A549 (cell line): ENCODE results near the gene MOCOS. TPM values are rescaled to one million over a fixed set of nuclear protein-coding genes. Genes with fewer than 3 reads are reported as not detected.

Experiments used
- ATAC-seq, 2 experiments: fragments of 200-7000 bp in 1 of 2; fragments of >200 bp in 1 of 2; cut with Nextera tagmentation in 1 of 2; cut with Tn5 transposase in 1 of 2; 3 replicates each; pipeline versions ENCODE4 v1.8.0 to v1.9.1; 2018 to 2020; ENCODE audit warnings: mild to moderate bottlenecking in 1 of 2, moderate library complexity in 1 of 2
- CTCF ChIA-PET: fragments of 300-600 bp; sonication (Branson Sonifier 250); formaldehyde crosslinking; extraction: SDS; loops from one replicate; lab custom pipeline; 2021; ENCODE audit warnings: antibody characterized with exemption, inconsistent platforms; lab: Yijun Ruan, JAX
- POLR2A ChIA-PET: fragments of 350-600 bp; formaldehyde crosslinking; extraction: SDS; loops from one replicate; lab custom pipeline; 2021; ENCODE audit warnings: antibody characterized with exemption, inconsistent platforms; lab: Yijun Ruan, JAX
- DNase-seq, 2 experiments: peaks; one replicate each; pipeline versions ENCODE4 v3.0.0 to v3.0.0-alpha.2; 2011 to 2016; ENCODE audit warnings: low read depth in 1 of 2, low spot score in 1 of 2
- FAIRE-seq: peaks from 2 replicates; lab custom pipeline; 2011; peaks lifted over from hg19 to GRCh38; lab: Jason Lieb, UNC
- H3K27ac ChIP-seq, 2 experiments: fragments of >200 bp; sonication (Bioruptor Twin); formaldehyde crosslinking; 3 replicates each; pipeline ENCODE4 v1.5.1; 2016 to 2017
- H3K4me1 ChIP-seq: fragments of >200 bp; sonication (Bioruptor Twin); formaldehyde crosslinking; 3 replicates; pipeline ENCODE4 v1.6.1; 2016
- H3K4me2 ChIP-seq: fragments of >200 bp; sonication (Bioruptor Twin); formaldehyde crosslinking; 3 replicates; pipeline ENCODE4 v1.6.1; 2016
- H3K4me3 ChIP-seq: fragments of >200 bp; sonication (Bioruptor Twin); formaldehyde crosslinking; 3 replicates; pipeline ENCODE4 v1.5.1; 2016
- H3K9me3 ChIP-seq: fragments of >200 bp; sonication (Bioruptor Twin); formaldehyde crosslinking; 3 replicates; pipeline ENCODE4 v1.6.1; 2016
- BHLHE40 ChIP-seq: IDR thresholded peaks from 2 replicates; pipeline ENCODE4 v1.6.1; 2012; ENCODE audit warnings: low read depth, low read length, inconsistent platforms
- CBX2 ChIP-seq: fragments of 200-600 bp; sonication (generic); IDR thresholded peaks from 2 replicates; pipeline ENCODE4 v1.6.1; 2016; ENCODE audit warnings: low read depth, mild to moderate bottlenecking, borderline replicate concordance
- CHD4 ChIP-seq: fragments of 200-600 bp; sonication (generic); IDR thresholded peaks from 2 replicates; pipeline ENCODE4 v1.6.1; 2016; ENCODE audit warnings: antibody characterized with exemption, mild to moderate bottlenecking, borderline replicate concordance
- EHMT2 ChIP-seq: fragments of 200-600 bp; sonication (generic); IDR thresholded peaks from 2 replicates; pipeline ENCODE4 v1.6.1; 2016; ENCODE audit warnings: antibody characterized with exemption, low read depth, mild to moderate bottlenecking, moderate library complexity
- ESRRA ChIP-seq: fragments of 150-350 bp; IDR thresholded peaks from 2 replicates; pipeline ENCODE4 v1.6.1; 2014; ENCODE audit warnings: mild to moderate bottlenecking, low read length, borderline replicate concordance
- FOSB ChIP-seq: fragments of 250-450 bp; sonication (Bioruptor Pico); IDR thresholded peaks from 2 replicates; pipeline ENCODE4 v1.5.0; 2020; ENCODE audit warnings: mild to moderate bottlenecking, moderate library complexity
- FOSL2 ChIP-seq, 2 experiments: fragments of 450-650 bp in 1 of 2; fragments of >200 bp in 1 of 2; sonication (Bioruptor Twin) in 1 of 2; formaldehyde crosslinking; IDR thresholded peaks; 2 replicates each; pipeline versions ENCODE4 v1.5.0 to v1.6.1; 2016 to 2020; ENCODE audit warnings: mild to moderate bottlenecking in 1 of 2, moderate library complexity in 1 of 2
- FOXS1 ChIP-seq: fragments of 250-450 bp; sonication (Bioruptor Pico); IDR thresholded peaks from 2 replicates; pipeline ENCODE4 v1.5.0; 2020; ENCODE audit warnings: mild to moderate bottlenecking, moderate library complexity
- HDAC2 ChIP-seq: fragments of 200-600 bp; sonication (generic); IDR thresholded peaks from 2 replicates; pipeline ENCODE4 v1.6.1; 2016
- HOXB5 ChIP-seq: fragments of 250-450 bp; sonication (Bioruptor Pico); IDR thresholded peaks from 2 replicates; pipeline ENCODE4 v1.5.0; 2020; ENCODE audit warnings: mild to moderate bottlenecking, moderate library complexity
- JUNB ChIP-seq: fragments of >200 bp; sonication (Bioruptor Twin); formaldehyde crosslinking; IDR thresholded peaks from 2 replicates; pipeline ENCODE4 v1.6.1; 2016
- KDM1A ChIP-seq: fragments of 200-600 bp; sonication (generic); IDR thresholded peaks from 2 replicates; pipeline ENCODE4 v1.6.1; 2016; ENCODE audit warnings: low read depth, mild to moderate bottlenecking
- KDM5A ChIP-seq: fragments of 200-600 bp; sonication (generic); IDR thresholded peaks from 2 replicates; pipeline ENCODE4 v1.6.1; 2016; ENCODE audit warnings: antibody characterized with exemption, mild to moderate bottlenecking
- NR3C1 ChIP-seq: fragments of >200 bp; sonication (Bioruptor Twin); formaldehyde crosslinking; IDR thresholded peaks from 3 replicates; pipeline ENCODE4 v1.6.1; 2017
- PHF8 ChIP-seq: fragments of 200-600 bp; sonication (generic); IDR thresholded peaks from 2 replicates; pipeline ENCODE4 v1.6.1; 2016; ENCODE audit warnings: low read depth, mild to moderate bottlenecking, antibody characterized with exemption, moderate library complexity, borderline replicate concordance
- POLR2A ChIP-seq: IDR thresholded peaks from 2 replicates; pipeline ENCODE4 v1.6.1; 2012; ENCODE audit warnings: mild to moderate bottlenecking, low read length
- RAD21 ChIP-seq, 2 experiments: fragments of >200 bp in 1 of 2; sonication (Bioruptor Twin) in 1 of 2; formaldehyde crosslinking in 1 of 2; IDR thresholded peaks in 1 of 2; conservative IDR thresholded peaks in 1 of 2; 2 replicates in 1 of 2; 3 replicates in 1 of 2; pipeline ENCODE4 v1.6.1; 2012 to 2018; ENCODE audit warnings: inconsistent platforms in 1 of 2
- RARB ChIP-seq: fragments of 250-450 bp; sonication (Bioruptor Pico); IDR thresholded peaks from 2 replicates; pipeline ENCODE4 v1.8.0; 2021; ENCODE audit warnings: mild to moderate bottlenecking, moderate library complexity
- RCOR1 ChIP-seq: fragments of 150-350 bp; IDR thresholded peaks from 2 replicates; pipeline ENCODE4 v1.6.1; 2014; ENCODE audit warnings: antibody characterized with exemption, low read length, low read depth
- RNF2 ChIP-seq: fragments of 200-600 bp; sonication (generic); IDR thresholded peaks from 2 replicates; pipeline ENCODE4 v1.6.1; 2016; ENCODE audit warnings: low read depth, mild to moderate bottlenecking, antibody characterized with exemption, moderate library complexity, borderline replicate concordance
- SREBF2 ChIP-seq: fragments of 450-650 bp; IDR thresholded peaks from 2 replicates; pipeline ENCODE4 v1.6.1; 2014; ENCODE audit warnings: mild to moderate bottlenecking, moderate library complexity
- TFCP2L1 ChIP-seq: fragments of 250-450 bp; sonication (Bioruptor Pico); IDR thresholded peaks from 2 replicates; pipeline ENCODE4 v1.5.0; 2021; ENCODE audit warnings: mild to moderate bottlenecking
- ZC3H11A ChIP-seq: fragments of 450-650 bp; IDR thresholded peaks from 2 replicates; pipeline ENCODE4 v1.6.1; 2014; ENCODE audit warnings: antibody characterized with exemption, mild to moderate bottlenecking
- ZFP36 ChIP-seq: fragments of 450-650 bp; IDR thresholded peaks from 2 replicates; pipeline ENCODE4 v1.6.1; 2014; ENCODE audit warnings: borderline replicate concordance; ENCODE audit not compliant: partially characterized antibody
- WGBS: methylation state at CpG from one replicate; pipeline ENCODE4 v1.1.6; 2017; ENCODE audit errors: missing lambda C conversion rate; 5-methylcytosine and 5-hydroxymethylcytosine counted together
- polyA plus RNA-seq, 4 experiments: library from polyadenylated mRNA; depleted of rRNA in 3 of 4; stranded (reverse); fragments of >200 nt; fragmentation: RNase III in 1 of 4; extraction: RNeasy Plus Mini Kit Qiagen cat#74134 plus additional on column Dnase treatment in 1 of 4; gene quantifications; 2 replicates in 3 of 4; 3 replicates in 1 of 4; pipeline ENCODE4 v1.2.3, GENCODE V29; 2011 to 2017
- TF ChIP-seq, protein P1 (sequence below): fragments of 250-450 bp; sonication (Bioruptor Pico); IDR thresholded peaks from 2 replicates; pipeline ENCODE4 v1.5.0; 2020; ENCODE audit warnings: low read depth, mild to moderate bottlenecking, moderate library complexity
- TF ChIP-seq, protein P2 (sequence below): IDR thresholded peaks from 2 replicates; pipeline ENCODE4 v1.6.1; 2012
- TF ChIP-seq, protein P3 (sequence below): fragments of >200 bp; sonication (Bioruptor Twin); formaldehyde crosslinking; IDR thresholded peaks from 2 replicates; pipeline ENCODE4 v1.6.1; 2016
- TF ChIP-seq, protein P4 (sequence below): fragments of 200-600 bp; sonication (generic); IDR thresholded peaks from 2 replicates; pipeline ENCODE4 v1.6.1; 2016; ENCODE audit warnings: antibody characterized with exemption, mild to moderate bottlenecking, moderate library complexity
- TF ChIP-seq, protein P5 (sequence below): fragments of 450-650 bp; IDR thresholded peaks from 2 replicates; pipeline ENCODE4 v1.6.1; 2014; ENCODE audit warnings: antibody characterized with exemption

MOCOS gene
- polyA plus RNA-seq, 2 of the 4 experiments (the other 2 are of a cell fraction), result 2.7 to 8.1 TPM

DNA sequence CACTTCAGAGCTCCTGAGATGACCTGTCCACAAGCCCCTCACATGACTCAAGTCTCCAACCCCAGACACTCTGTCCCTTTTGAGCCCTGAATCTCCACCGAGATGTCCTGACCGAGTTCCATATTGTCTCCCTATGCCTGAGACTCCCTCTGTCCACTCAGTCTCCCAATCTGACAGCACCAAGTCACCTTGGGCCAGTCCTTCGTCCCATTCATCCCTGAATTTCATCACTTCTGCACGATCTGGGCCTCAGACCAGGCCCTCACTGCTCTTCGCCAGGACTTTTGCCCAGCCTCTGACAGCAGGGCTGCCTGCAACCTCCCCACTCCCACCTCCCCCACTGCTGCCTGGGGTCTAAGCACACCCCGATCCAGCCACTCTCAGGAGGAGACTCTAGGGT lies 4.3 kb upstream of the MOCOS start:
- POLR2A ChIA-PET, result no interaction called here
- ATAC-seq, result no peak
- CTCF ChIA-PET, result no interaction called here

DNA sequence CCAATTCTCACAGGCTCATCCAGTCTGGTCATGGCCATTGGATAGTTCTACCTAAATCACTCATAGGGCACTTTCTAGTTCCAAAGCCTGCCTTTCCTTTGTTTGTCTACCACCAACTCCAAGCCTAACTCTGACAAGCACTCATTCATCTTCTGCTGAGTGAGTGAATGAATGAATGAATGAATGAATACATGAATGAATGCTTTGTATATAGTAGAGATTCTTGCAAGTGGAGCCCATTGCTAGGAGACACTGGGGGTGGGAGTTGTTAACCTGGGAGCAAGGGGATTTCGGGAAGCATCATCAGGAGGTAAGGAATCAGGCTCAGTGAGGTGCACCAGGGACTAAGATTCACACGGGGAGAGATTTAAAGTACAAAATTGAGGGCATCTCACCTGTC lies 3.3 kb upstream of the MOCOS start:
- POLR2A ChIA-PET, result no interaction called here
- no peak overlapping the region for H3K4me2 ChIP-seq
- FAIRE-seq (no peak), DNase-seq (no peak)
- no peak overlapping the region for H3K4me3 ChIP-seq
- CTCF ChIA-PET, result no interaction called here
- no peaks in the 10 kb centered on the region for H3K9me3 ChIP-seq
- H3K27ac ChIP-seq, result no peak overlapping the region
- TF ChIP-seq CBX2, result no peak
- TF ChIP-seq, protein P1, sequence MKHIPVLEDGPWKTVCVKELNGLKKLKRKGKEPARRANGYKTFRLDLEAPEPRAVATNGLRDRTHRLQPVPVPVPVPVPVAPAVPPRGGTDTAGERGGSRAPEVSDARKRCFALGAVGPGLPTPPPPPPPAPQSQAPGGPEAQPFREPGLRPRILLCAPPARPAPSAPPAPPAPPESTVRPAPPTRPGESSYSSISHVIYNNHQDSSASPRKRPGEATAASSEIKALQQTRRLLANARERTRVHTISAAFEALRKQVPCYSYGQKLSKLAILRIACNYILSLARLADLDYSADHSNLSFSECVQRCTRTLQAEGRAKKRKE (CRISPR knock-in tag), result no peak
- TF ChIP-seq, protein P2, sequence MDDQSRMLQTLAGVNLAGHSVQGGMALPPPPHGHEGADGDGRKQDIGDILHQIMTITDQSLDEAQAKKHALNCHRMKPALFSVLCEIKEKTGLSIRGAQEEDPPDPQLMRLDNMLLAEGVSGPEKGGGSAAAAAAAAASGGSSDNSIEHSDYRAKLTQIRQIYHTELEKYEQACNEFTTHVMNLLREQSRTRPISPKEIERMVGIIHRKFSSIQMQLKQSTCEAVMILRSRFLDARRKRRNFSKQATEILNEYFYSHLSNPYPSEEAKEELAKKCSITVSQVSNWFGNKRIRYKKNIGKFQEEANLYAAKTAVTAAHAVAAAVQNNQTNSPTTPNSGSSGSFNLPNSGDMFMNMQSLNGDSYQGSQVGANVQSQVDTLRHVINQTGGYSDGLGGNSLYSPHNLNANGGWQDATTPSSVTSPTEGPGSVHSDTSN, result no peak
- no peak for TF ChIP-seq FOSB (CRISPR knock-in tag)
- TF ChIP-seq HOXB5 (CRISPR knock-in tag), result no peak
- no peak for TF ChIP-seq JUNB
- TF ChIP-seq, protein P3, sequence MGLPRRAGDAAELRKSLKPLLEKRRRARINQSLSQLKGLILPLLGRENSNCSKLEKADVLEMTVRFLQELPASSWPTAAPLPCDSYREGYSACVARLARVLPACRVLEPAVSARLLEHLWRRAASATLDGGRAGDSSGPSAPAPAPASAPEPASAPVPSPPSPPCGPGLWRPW, result no peak
- TF ChIP-seq KDM1A, result no peak
- TF ChIP-seq CHD4, result no peak
- TF ChIP-seq PHF8, result no peak
- no peak for TF ChIP-seq FOSL2 (IDR thresholded peaks at IDR 0.05)
- no peak for TF ChIP-seq FOSL2 (CRISPR knock-in tag; IDR thresholded peaks at IDR 0.05)
- TF ChIP-seq RARB, result no peak
- TF ChIP-seq RCOR1, result no peak
- TF ChIP-seq, all 56 proteins: peak for 0
- ATAC-seq, result no peak
- 84% methylated on average over 2 of the region's 2 CpGs for WGBS
- peaks cover 7% of the 10 kb centered on the region; the same call in 2 of the 3 replicates for H3K4me1 ChIP-seq

More for the DNA sequence above, 4.3 kb upstream of the MOCOS start:
- DNase-seq, result no peak
- no peak for TF ChIP-seq FOXS1 (CRISPR knock-in tag)
- TF ChIP-seq, protein P4, sequence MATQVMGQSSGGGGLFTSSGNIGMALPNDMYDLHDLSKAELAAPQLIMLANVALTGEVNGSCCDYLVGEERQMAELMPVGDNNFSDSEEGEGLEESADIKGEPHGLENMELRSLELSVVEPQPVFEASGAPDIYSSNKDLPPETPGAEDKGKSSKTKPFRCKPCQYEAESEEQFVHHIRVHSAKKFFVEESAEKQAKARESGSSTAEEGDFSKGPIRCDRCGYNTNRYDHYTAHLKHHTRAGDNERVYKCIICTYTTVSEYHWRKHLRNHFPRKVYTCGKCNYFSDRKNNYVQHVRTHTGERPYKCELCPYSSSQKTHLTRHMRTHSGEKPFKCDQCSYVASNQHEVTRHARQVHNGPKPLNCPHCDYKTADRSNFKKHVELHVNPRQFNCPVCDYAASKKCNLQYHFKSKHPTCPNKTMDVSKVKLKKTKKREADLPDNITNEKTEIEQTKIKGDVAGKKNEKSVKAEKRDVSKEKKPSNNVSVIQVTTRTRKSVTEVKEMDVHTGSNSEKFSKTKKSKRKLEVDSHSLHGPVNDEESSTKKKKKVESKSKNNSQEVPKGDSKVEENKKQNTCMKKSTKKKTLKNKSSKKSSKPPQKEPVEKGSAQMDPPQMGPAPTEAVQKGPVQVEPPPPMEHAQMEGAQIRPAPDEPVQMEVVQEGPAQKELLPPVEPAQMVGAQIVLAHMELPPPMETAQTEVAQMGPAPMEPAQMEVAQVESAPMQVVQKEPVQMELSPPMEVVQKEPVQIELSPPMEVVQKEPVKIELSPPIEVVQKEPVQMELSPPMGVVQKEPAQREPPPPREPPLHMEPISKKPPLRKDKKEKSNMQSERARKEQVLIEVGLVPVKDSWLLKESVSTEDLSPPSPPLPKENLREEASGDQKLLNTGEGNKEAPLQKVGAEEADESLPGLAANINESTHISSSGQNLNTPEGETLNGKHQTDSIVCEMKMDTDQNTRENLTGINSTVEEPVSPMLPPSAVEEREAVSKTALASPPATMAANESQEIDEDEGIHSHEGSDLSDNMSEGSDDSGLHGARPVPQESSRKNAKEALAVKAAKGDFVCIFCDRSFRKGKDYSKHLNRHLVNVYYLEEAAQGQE, result no peak
- TF ChIP-seq RARB, result no peak
- TF ChIP-seq SREBF2, result no peak
- TF ChIP-seq, all 56 proteins: peak for 0
- FAIRE-seq, result no peak
- Histone ChIP-seq H3K4me2 (no peak overlapping the region), H3K4me3 (no peak overlapping the region), H3K9me3 (no peaks in the 10 kb centered on the region), H3K4me1 (no peaks in the 10 kb centered on the region), H3K27ac (no peak overlapping the region)
- 82% methylated on average over 6 of the region's 6 CpGs for WGBS

DNA sequence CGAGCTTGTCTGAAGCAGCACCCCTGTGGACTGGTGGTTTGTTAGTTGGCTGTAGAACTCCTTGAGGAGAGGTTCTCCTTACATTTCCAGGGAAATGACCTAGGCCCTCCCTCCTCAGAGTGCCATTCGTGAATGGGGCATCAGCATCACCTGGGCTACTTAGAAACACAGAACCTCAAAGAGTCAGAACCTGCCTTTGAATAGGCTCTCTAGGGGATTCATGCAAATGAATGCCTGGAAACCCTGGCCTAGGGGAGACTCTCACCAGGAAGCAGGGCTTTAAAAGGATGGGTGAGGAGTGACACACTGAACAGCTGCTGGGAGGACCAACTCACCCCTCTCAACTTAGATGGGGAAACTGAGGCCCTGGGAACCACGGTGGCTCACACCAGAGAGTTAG lies 2.1 kb upstream of the MOCOS start:
- 67% methylated on average over 2 of the region's 3 CpGs for WGBS
- FAIRE-seq, result no peak
- Histone ChIP-seq H3K9me3 (no peaks in the 10 kb centered on the region), H3K4me2 (no peak overlapping the region)
- TF ChIP-seq BHLHE40 (no peak), HDAC2 (no peak), ZFP36 (no peak), RNF2 (no peak), CBX2 (no peak), RAD21 (conservative IDR thresholded peaks at IDR 0.05 in 1 of 2, IDR thresholded peaks at IDR 0.05 in 1 of 2) (no peak), NR3C1 (no peak), POLR2A (no peak), KDM5A (no peak), FOXS1 (CRISPR knock-in tag) (no peak), EHMT2 (no peak), SREBF2 (no peak), ZC3H11A (no peak), TFCP2L1 (CRISPR knock-in tag) (no peak), ESRRA (no peak)
- TF ChIP-seq, protein P5, sequence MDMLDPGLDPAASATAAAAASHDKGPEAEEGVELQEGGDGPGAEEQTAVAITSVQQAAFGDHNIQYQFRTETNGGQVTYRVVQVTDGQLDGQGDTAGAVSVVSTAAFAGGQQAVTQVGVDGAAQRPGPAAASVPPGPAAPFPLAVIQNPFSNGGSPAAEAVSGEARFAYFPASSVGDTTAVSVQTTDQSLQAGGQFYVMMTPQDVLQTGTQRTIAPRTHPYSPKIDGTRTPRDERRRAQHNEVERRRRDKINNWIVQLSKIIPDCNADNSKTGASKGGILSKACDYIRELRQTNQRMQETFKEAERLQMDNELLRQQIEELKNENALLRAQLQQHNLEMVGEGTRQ, result no peak
- TF ChIP-seq, all 56 proteins: peak for 0
- Histone ChIP-seq H3K4me1 (peaks cover 11% of the 10 kb centered on the region; the same call in 2 of the 3 replicates), H3K4me3 (no peak overlapping the region), H3K27ac (no peak overlapping the region)
- DNase-seq (no peak), ATAC-seq (no peak)
- ChIA-PET POLR2A (no interaction called here), CTCF (no interaction called here)
